Heart right ventricle (tissue), 16 donors: ENCODE data around the gene USP22. TPM values are rescaled to one million over a fixed set of nuclear protein-coding genes. Genes with fewer than 3 reads are reported as not detected.

Experiments
- ATAC-seq, 8 donors: fragments of 200-7000 bp; cut with Tn5 transposase; one replicate each; pipeline ENCODE4 v1.9.1; 2020; ENCODE audit warnings: mild to moderate bottlenecking in 8 of 8, moderate library complexity in 8 of 8, moderate number of reproducible peaks in 1 of 8
- DNase-seq, 2 donors: peaks; one replicate each; pipeline ENCODE4 v3.0.0-alpha.2; 2020
- H3K27ac ChIP-seq, 10 donors: fragments of 200-600 bp; sonication (generic) in 2 of 10; one replicate each; pipeline versions ENCODE4 v1.5.0 to v1.8.0; 2020 to 2022; ENCODE audit warnings: mild to moderate bottlenecking in 3 of 10
- H3K27me3 ChIP-seq, 7 donors: fragments of 200-600 bp; one replicate each; pipeline ENCODE4 v1.8.0; 2021 to 2022; ENCODE audit warnings: mild to moderate bottlenecking in 2 of 7
- H3K36me3 ChIP-seq, 9 donors: fragments of 200-600 bp; sonication (generic) in 1 of 9; one replicate each; pipeline versions ENCODE4 v1.5.0 to v1.8.0; 2020 to 2022; ENCODE audit warnings: mild to moderate bottlenecking in 2 of 9
- H3K4me1 ChIP-seq, 9 donors: fragments of 200-600 bp; sonication (generic) in 1 of 9; one replicate each; pipeline versions ENCODE4 v1.5.0 to v1.8.0; 2020 to 2022; ENCODE audit warnings: mild to moderate bottlenecking in 4 of 9
- H3K4me3 ChIP-seq, 10 donors: fragments of 200-600 bp; sonication (generic) in 2 of 10; one replicate each; pipeline versions ENCODE4 v1.5.0 to v1.8.0; 2020 to 2022; ENCODE audit warnings: mild to moderate bottlenecking in 7 of 10, moderate library complexity in 2 of 10
- H3K9me3 ChIP-seq, 11 donors: fragments of 200-600 bp in 10 of 11; sonication (generic) in 2 of 11; one replicate each; pipeline versions ENCODE4 v1.5.0 to v1.8.0; 2013 to 2022; ENCODE audit warnings: mild to moderate bottlenecking in 2 of 11, control low read depth in 1 of 11, moderate library complexity in 1 of 11
- CTCF ChIP-seq, 9 donors: fragments of 200-600 bp; sonication (generic) in 2 of 9; IDR thresholded peaks; one replicate each; pipeline versions ENCODE4 v1.5.0 to v1.8.0; 2021 to 2022; ENCODE audit warnings: antibody characterized with exemption in 9 of 9, mild to moderate bottlenecking in 5 of 9, moderate library complexity in 1 of 9
- WGBS, 2 donors: extraction: QIAGEN DNeasy Blood & Tissue Kit; methylation state at CpG; one replicate each; pipeline ENCODE4 v1.1.7; 2013; ENCODE audit warnings: inconsistent platforms in 1 of 2; 5-methylcytosine and 5-hydroxymethylcytosine counted together
- intact Hi-C, 10 donors: fragments of 100-400 bp; cut with DNase I; formaldehyde crosslinking; loops; one replicate each; pipeline versions ENCODE4 v1.11.1 to v1.14.2; 2022
- polyA plus RNA-seq, 2 donors: library from polyadenylated mRNA; stranded (reverse); fragments of 200-250 nt; gene quantifications; one replicate each; pipeline ENCODE4 v1.2.3, GENCODE V29; 2013
- total RNA-seq, 10 donors: library from RNA; stranded (reverse); fragmentation: NEBNext Ultra II Directional in 3 of 10; extraction: Animal tissue kit (Norgen Biotek cat#: 25700) in 3 of 10; gene quantifications; one replicate each; pipeline versions ENCODE4 v1.2.1 to v1.2.4, GENCODE V29; 2021 to 2023
- donor health status: Arrhythmogenic right ventricular cardiomyopathy.
- donor health status: ischemic (EF 13 %, LVEDD 7.1; RV severe dilation, severe dysfunction).
- donor health status: healthy with polysubstance abuse.
- donor health status: DM: no; HTN: yes; CAD: no.
- donor health status: DM: no; HTN: no; CAD: no.
- donor health status: ischemic (EF 25% LVEDD 6.9; RV normal size, moderate dysfunction).
- donor health status: ischemic (EF 25% LVEDD 5.7; RV mildly dilated, moderate dysfunction).
- donor health status: healthy.
- donor health status: DM: yes; HTN: yes; CAD: no.
- donor health status: Ischemic cardiomyopathy.
- donor health status: ischemic (EF 35%, LVEDD 5.7; RV mildly dilated, moderate dysfunction).
- donor health status: nonischemic (EF 11% LVEDD 7.7; RV severe dilation, severe dysfunction).
- donor health status: DM: yes; HTN: yes; CAD: no.
- donor health status: PGD.
- donor health status: ischemic (EF 29% LVEDD 5.4; RV normal size, mild dysfunction).
- donor health status: nonischemic (EF 23%, LVEDD 6.1; RV moderate dilation, normal function).

The USP22 gene
- total and polyA plus RNA-seq, 12 donors: 26.6 to 218 (median 173) TPM

GRCh38 chr17:21003007-21003621, 39.7 kb downstream of the USP22 start:
- Histone ChIP-seq H3K4me3 (no peak overlapping the region), H3K27ac (peak overlapping the region in 1 of 10 donors; percentile 36), H3K27me3 (no peaks in the 10 kb centered on the region), H3K9me3 (no peaks in the 10 kb centered on the region), H3K4me1 (peaks cover 8 to 79% (median 37%) of the 10 kb centered on the region in 9 donors), H3K36me3 (peaks cover 0 to 91% (median 63%) of the 10 kb centered on the region in 9 donors)
- intact Hi-C loops: no loop called here
- no peak for TF ChIP-seq CTCF (IDR thresholded peaks at IDR 0.05)
- DNase-seq: no peak
- WGBS, 2 donors: 69 to 76% methylated on average over 11 of the region's 11 CpGs
- no peak for ATAC-seq

DNA sequence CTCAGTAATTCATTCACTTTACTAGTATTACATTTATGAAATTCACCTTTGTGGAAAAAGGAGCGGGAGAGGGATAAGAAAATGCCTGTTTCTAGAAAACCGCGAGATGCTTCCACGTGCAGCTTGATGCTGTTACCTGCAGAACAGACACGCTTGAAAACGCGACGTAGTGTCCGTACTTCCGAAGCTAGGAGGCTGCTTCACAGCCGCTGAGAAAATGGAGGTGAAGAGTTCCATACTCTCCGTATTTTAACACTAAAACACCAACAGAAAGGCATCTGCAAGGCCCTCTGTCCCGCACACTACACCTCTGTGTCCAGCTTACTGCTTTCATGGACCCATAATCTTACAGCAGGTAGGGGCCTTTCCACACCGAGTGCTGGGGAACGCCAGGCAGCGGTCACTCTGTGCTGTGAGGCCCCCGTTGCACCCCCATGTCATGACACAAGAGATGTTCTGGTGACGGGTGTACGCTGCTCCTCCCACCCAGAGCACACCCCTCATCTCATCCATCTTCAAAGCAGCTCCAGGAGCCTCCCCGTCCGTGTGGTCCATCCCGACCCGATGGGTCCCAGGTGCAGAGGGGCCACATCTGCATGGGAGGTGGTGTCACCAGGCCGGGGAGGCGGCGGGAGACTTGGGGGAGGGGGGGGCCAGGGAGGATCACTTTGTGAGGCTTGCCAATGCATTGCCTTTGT, 40.4 kb downstream of the USP22 start:
- intact Hi-C loops: no loop called here
- WGBS, 2 donors: 84 to 87% methylated on average over 26 of the region's 26 CpGs
- H3K4me1 ChIP-seq: peaks cover 8 to 81% (median 38%) of the 10 kb centered on the region in 9 donors

GRCh38 chr17:21001813-21002221, 41.0 kb downstream of the USP22 start:
- intact Hi-C loops: no loop called here
- Histone ChIP-seq H3K4me3 (no peak overlapping the region), H3K4me1 (peaks cover 8 to 83% (median 38%) of the 10 kb centered on the region in 9 donors), H3K27me3 (no peaks in the 10 kb centered on the region), H3K9me3 (no peaks in the 10 kb centered on the region), H3K27ac (peak overlapping the region in 3 of 10 donors; percentile 2 to 44 (median 16)), H3K36me3 (peaks cover 0 to 78% (median 51%) of the 10 kb centered on the region in 9 donors)
- DNase-seq: no peak
- no peak for ATAC-seq
- no peak for TF ChIP-seq CTCF (IDR thresholded peaks at IDR 0.05)
- WGBS, 2 donors: 51 to 56% methylated on average over 12 of the region's 12 CpGs

More for the DNA sequence above, 40.4 kb downstream of the USP22 start:
- no peak for ATAC-seq
- Histone ChIP-seq H3K4me3 (no peak overlapping the region), H3K9me3 (no peaks in the 10 kb centered on the region), H3K27ac (peak overlapping the region in 1 of 10 donors; percentile 44), H3K36me3 (peaks cover 0 to 85% (median 57%) of the 10 kb centered on the region in 9 donors), H3K27me3 (no peaks in the 10 kb centered on the region)
- no peak for TF ChIP-seq CTCF (IDR thresholded peaks at IDR 0.05)
- DNase-seq: no peak

GRCh38 chr17:21001111-21001812, 41.5 kb downstream of the USP22 start:
- TF ChIP-seq CTCF (IDR thresholded peaks at IDR 0.05): no peak
- Histone ChIP-seq H3K27me3 (no peaks in the 10 kb centered on the region), H3K4me1 (peaks cover 8 to 86% (median 37%) of the 10 kb centered on the region in 9 donors), H3K4me3 (no peak overlapping the region), H3K27ac (peak overlapping the region in 3 of 10 donors; percentile 2 to 44 (median 16)), H3K9me3 (no peaks in the 10 kb centered on the region), H3K36me3 (peaks cover 0 to 73% (median 47%) of the 10 kb centered on the region in 9 donors)
- intact Hi-C loops: no loop called here
- ATAC-seq (no peak), DNase-seq (no peak)
- WGBS, 2 donors: 67% methylated on average over 7 of the region's 7 CpGs
